NB4 (cell line): ENCODE results near the gene IGF2BP3.

Source experiments
- MAX ChIP-seq: IDR thresholded peaks from 2 replicates; pipeline ENCODE4 v1.6.1; 2011; ENCODE audit warnings: low read depth, low read length
- MYC ChIP-seq: IDR thresholded peaks from 2 replicates; pipeline ENCODE4 v1.6.1; 2011; ENCODE audit warnings: low read depth, low read length
- POLR2A ChIP-seq: IDR thresholded peaks from 2 replicates; pipeline ENCODE4 v1.6.1; 2011; ENCODE audit warnings: mild to moderate bottlenecking; ENCODE audit not compliant: insufficient read length; ENCODE audit errors: extremely low read depth
- TF ChIP-seq, protein P1 (sequence below): IDR thresholded peaks from one replicate; pipeline ENCODE4 v1.5.1; 2012; ENCODE audit warnings: low read depth, low read length

- TF ChIP-seq, protein P1, sequence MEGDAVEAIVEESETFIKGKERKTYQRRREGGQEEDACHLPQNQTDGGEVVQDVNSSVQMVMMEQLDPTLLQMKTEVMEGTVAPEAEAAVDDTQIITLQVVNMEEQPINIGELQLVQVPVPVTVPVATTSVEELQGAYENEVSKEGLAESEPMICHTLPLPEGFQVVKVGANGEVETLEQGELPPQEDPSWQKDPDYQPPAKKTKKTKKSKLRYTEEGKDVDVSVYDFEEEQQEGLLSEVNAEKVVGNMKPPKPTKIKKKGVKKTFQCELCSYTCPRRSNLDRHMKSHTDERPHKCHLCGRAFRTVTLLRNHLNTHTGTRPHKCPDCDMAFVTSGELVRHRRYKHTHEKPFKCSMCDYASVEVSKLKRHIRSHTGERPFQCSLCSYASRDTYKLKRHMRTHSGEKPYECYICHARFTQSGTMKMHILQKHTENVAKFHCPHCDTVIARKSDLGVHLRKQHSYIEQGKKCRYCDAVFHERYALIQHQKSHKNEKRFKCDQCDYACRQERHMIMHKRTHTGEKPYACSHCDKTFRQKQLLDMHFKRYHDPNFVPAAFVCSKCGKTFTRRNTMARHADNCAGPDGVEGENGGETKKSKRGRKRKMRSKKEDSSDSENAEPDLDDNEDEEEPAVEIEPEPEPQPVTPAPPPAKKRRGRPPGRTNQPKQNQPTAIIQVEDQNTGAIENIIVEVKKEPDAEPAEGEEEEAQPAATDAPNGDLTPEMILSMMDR = no peak
- TF ChIP-seq MAX = no peak; the same call in 1 of the 2 replicates
- no peak for TF ChIP-seq POLR2A
- TF ChIP-seq MYC = 0 out of 2 replicates have a peak, but pooled peaks have one; percentile 11
Measured at GRCh38 chr7:23294549-23295400, 175.5 kb downstream of the IGF2BP3 start.
